Measurements from ENCODE around the gene COPS9.

Gene COPS9

GRCh38 chr2:240166191-240166590, 30.1 kb upstream of the COPS9 start:
- no peak for DNase-seq

- no peak for DNase-seq
These were observed 29.6 kb upstream of the COPS9 start for GRCh38 chr2:240165661-240166060.

GRCh38 chr2:240165034-240165433, 28.9 kb upstream of the COPS9 start:
- DNase-seq, result no peak

- DNase-seq, result no peak
These were observed 28.5 kb upstream of the COPS9 start for GRCh38 chr2:240164586-240164985.

GRCh38 chr2:240163844-240164574, 27.9 kb upstream of the COPS9 start:
- DNase-seq, result no peak

GRCh38 chr2:240162939-240163714, 27.0 kb upstream of the COPS9 start:
- DNase-seq, result no peak

GRCh38 chr2:240162531-240162930, 26.4 kb upstream of the COPS9 start:
- no peak for DNase-seq

GRCh38 chr2:240162032-240162431, 25.9 kb upstream of the COPS9 start:
- no peak for DNase-seq

GRCh38 chr2:240161087-240161750, 25.1 kb upstream of the COPS9 start:
- no peak for DNase-seq

GRCh38 chr2:240160291-240161086, 24.4 kb upstream of the COPS9 start:
- DNase-seq, result no peak

- DNase-seq, result no peak
These were observed 23.2 kb upstream of the COPS9 start for GRCh38 chr2:240159251-240159839.

GRCh38 chr2:240157147-240157470, 21.0 kb upstream of the COPS9 start:
- no peak for DNase-seq

- no peak for DNase-seq
These were observed 20.5 kb upstream of the COPS9 start for GRCh38 chr2:240156435-240157146.

- no peak for DNase-seq
These were observed 19.8 kb upstream of the COPS9 start for GRCh38 chr2:240155745-240156390.

GRCh38 chr2:240155048-240155744, 19.1 kb upstream of the COPS9 start:
- peak in 50 of 58 donors; percentile 15 to 93 (median 64) for DNase-seq

GRCh38 chr2:240154606-240155005, 18.5 kb upstream of the COPS9 start:
- peak in 1 of 58 donors; percentile 69 for DNase-seq

- DNase-seq, result no peak
These were observed 17.3 kb upstream of the COPS9 start for GRCh38 chr2:240153418-240153817.

GRCh38 chr2:240151477-240152031, 15.4 kb upstream of the COPS9 start:
- no peak for DNase-seq
